Activated CD8-positive, alpha-beta T cell treated with anti-CD3 and anti-CD28 coated beads for 36 hours (primary cell): ENCODE data around the gene MZF1. TPM values are rescaled to one million over a fixed set of nuclear protein-coding genes. Genes with fewer than 3 reads are reported as not detected.

Source experiments
- ATAC-seq: fragments of 200-7000 bp; cut with Tn5 transposase; one replicate; pipeline ENCODE4 v1.10.0; 2021; ENCODE audit warnings: mild to moderate bottlenecking, moderate library complexity
- CTCF ChIA-PET: fragments of 350-600 bp; sonication (Branson Sonifier 250); formaldehyde crosslinking; loops from one replicate; lab custom pipeline; 2021; ENCODE audit warnings: antibody characterized with exemption; lab: Charles Lee
- POLR2A ChIA-PET: fragments of 350-600 bp; sonication (Branson Sonifier 250); formaldehyde crosslinking; loops from one replicate; lab custom pipeline; 2021; ENCODE audit warnings: antibody characterized with exemption; lab: Charles Lee
- DNase-seq: peaks from one replicate; pipeline ENCODE4 v3.0.0-alpha.2; 2020
- H3K27ac Mint-ChIP-seq: one replicate; pipeline ENCODE4 v1.8.0; 2021; ENCODE audit warnings: mild to moderate bottlenecking, mixed read lengths
- H3K27me3 Mint-ChIP-seq: one replicate; pipeline ENCODE4 v1.8.0; 2021; ENCODE audit warnings: mixed read lengths
- H3K36me3 Mint-ChIP-seq: one replicate; pipeline ENCODE4 v1.8.0; 2021; ENCODE audit warnings: low read depth, mixed read lengths
- H3K4me1 Mint-ChIP-seq: one replicate; pipeline ENCODE4 v1.8.0; 2021; ENCODE audit warnings: low read depth, mixed read lengths
- H3K4me3 Mint-ChIP-seq: one replicate; pipeline ENCODE4 v1.8.0; 2021; ENCODE audit warnings: mild to moderate bottlenecking, moderate library complexity, mixed read lengths
- H3K9me3 Mint-ChIP-seq: one replicate; pipeline ENCODE4 v1.8.0; 2021; ENCODE audit warnings: mixed read lengths
- CTCF ChIP-seq: fragments of 200-600 bp; IDR thresholded peaks from one replicate; pipeline ENCODE4 v1.8.0; 2022; ENCODE audit warnings: antibody characterized with exemption, mild to moderate bottlenecking
- intact Hi-C: fragments of 100-400 bp; cut with micrococcal nuclease; formaldehyde crosslinking; loops from one replicate; pipeline ENCODE4 v1.10.0; 2022
- total RNA-seq, 2 experiments: library from RNA; stranded (reverse); gene quantifications; one replicate each; pipeline ENCODE4 v1.2.3, GENCODE V29; 2021

Gene MZF1
- total RNA-seq, 2 experiments from 2014 or later: 12.1 to 13.4 TPM

GRCh38 chr19:58551123-58551497, 22.0 kb downstream of the MZF1 start:
- no peak for TF ChIP-seq CTCF
- intact Hi-C loops: no loop called here
- Mint-ChIP-seq H3K27me3 (no peaks in the 10 kb centered on the region), H3K4me3 (no peak overlapping the region), H3K27ac (no peak overlapping the region), H3K4me1 (peaks cover 44% of the 10 kb centered on the region), H3K36me3 (peaks cover 79% of the 10 kb centered on the region), H3K9me3 (no peaks in the 10 kb centered on the region)
- no peak for ATAC-seq
- ChIA-PET POLR2A (interaction anchor here (1.3 to 13.1 kb wide), 4 partner anchors 8 to 34 kb away, joined by 3 to 164 read pairs (median 20); partner anchors contain the start of genes TRIM28 and ZBTB45), CTCF (interaction anchor here (1.2 kb wide), 1 partner anchor 31 kb away, joined by 4 read pairs; the partner anchor contains the start of gene ZBTB45)
- DNase-seq: no peak

- Mint-ChIP-seq H3K4me3 (no peak overlapping the region), H3K27ac (no peak overlapping the region), H3K36me3 (peaks cover 82% of the 10 kb centered on the region), H3K27me3 (no peaks in the 10 kb centered on the region), H3K9me3 (no peaks in the 10 kb centered on the region), H3K4me1 (peaks cover 48% of the 10 kb centered on the region)
- DNase-seq (no peak), ATAC-seq (no peak)
- CTCF ChIA-PET: no interaction called here
- intact Hi-C loops: no loop called here
- no peak for TF ChIP-seq CTCF
- POLR2A ChIA-PET: interaction anchor here (1.6 to 13.1 kb wide), 3 partner anchors 13 to 34 kb away, joined by 5 to 164 read pairs (median 35); partner anchors contain the start of gene ZBTB45
Observed at GRCh38 chr19:58550362-58551122, 22.6 kb downstream of the MZF1 start.

GRCh38 chr19:58549664-58550361, 23.3 kb downstream of the MZF1 start:
- Mint-ChIP-seq H3K36me3 (peaks cover 83% of the 10 kb centered on the region), H3K27ac (peak overlapping the region; percentile 10), H3K4me3 (no peak overlapping the region), H3K9me3 (no peaks in the 10 kb centered on the region), H3K27me3 (no peaks in the 10 kb centered on the region), H3K4me1 (peaks cover 42% of the 10 kb centered on the region)
- POLR2A ChIA-PET: interaction anchor here (0.8 to 13.1 kb wide), 4 partner anchors 7 to 33 kb away, joined by 4 to 164 read pairs (median 4); partner anchors contain the start of gene ZBTB45
- no peak for TF ChIP-seq CTCF
- CTCF ChIA-PET: no interaction called here
- ATAC-seq: no peak
- intact Hi-C loops: no loop called here
- DNase-seq: no peak

- Mint-ChIP-seq H3K27me3 (no peaks in the 10 kb centered on the region), H3K4me3 (no peak overlapping the region), H3K27ac (no peak overlapping the region), H3K9me3 (no peaks in the 10 kb centered on the region), H3K4me1 (peaks cover 40% of the 10 kb centered on the region), H3K36me3 (peaks cover 77% of the 10 kb centered on the region)
- intact Hi-C loops: no loop called here
- no peak for TF ChIP-seq CTCF
- DNase-seq (no peak), ATAC-seq (no peak)
- ChIA-PET POLR2A (interaction anchor here (0.8 to 13.1 kb wide), 4 partner anchors 8 to 32 kb away, joined by 4 to 164 read pairs (median 4); partner anchors contain the start of gene ZBTB45), CTCF (no interaction called here)
Observed at GRCh38 chr19:58548859-58549663, 24.1 kb downstream of the MZF1 start.
